ENCODE data around the gene CDC34.

The CDC34 gene

GRCh38 chr19:513368-514165 lies 18.0 kb upstream of the CDC34 start:
- Histone ChIP-seq H3K9ac (ENCODE audit: low read length) (no peak overlapping the region), H3K4me3 (ENCODE audit: low read depth in 1 of 2, low read length in 2 of 2) (no peak overlapping the region), H3K9me3 (ENCODE audit: low read length) (no peaks in the 10 kb centered on the region), H3K4me1 (ENCODE audit: insufficient read depth, low read length) (peaks cover 17% of the 10 kb centered on the region), H3K27me3 (ENCODE audit: control insufficient read depth in 1 of 2, insufficient read depth in 2 of 2, low read length in 2 of 2) (no peaks in the 10 kb centered on the region), H3K36me3 (ENCODE audit: insufficient read depth, low read length) (peaks cover 6% of the 10 kb centered on the region), H3K27ac (ENCODE audit: low read depth, low read length) (no peak overlapping the region)

GRCh38 chr19:514166-514663 lies 17.3 kb upstream of the CDC34 start:
- H3K4me1 ChIP-seq (ENCODE audit: insufficient read depth, low read length) = peaks cover 13% of the 10 kb centered on the region
- H3K9ac ChIP-seq (ENCODE audit: low read length) = no peak overlapping the region
- H3K9me3 ChIP-seq (ENCODE audit: low read length) = no peaks in the 10 kb centered on the region
- peaks cover 6% of the 10 kb centered on the region for H3K36me3 ChIP-seq (ENCODE audit: insufficient read depth, low read length)
- H3K27ac ChIP-seq (ENCODE audit: low read depth, low read length) = no peak overlapping the region
- no peak overlapping the region for H3K4me3 ChIP-seq (ENCODE audit: low read depth in 1 of 2, low read length in 2 of 2)
- no peaks in the 10 kb centered on the region for H3K27me3 ChIP-seq (ENCODE audit: control insufficient read depth in 1 of 2, insufficient read depth in 2 of 2, low read length in 2 of 2)

GRCh38 chr19:517721-518597 lies 13.6 kb upstream of the CDC34 start:
- H3K36me3 ChIP-seq (ENCODE audit: insufficient read depth, low read length) = peaks cover 6% of the 10 kb centered on the region

GRCh38 chr19:518598-519231 lies 12.8 kb upstream of the CDC34 start:
- Histone ChIP-seq H3K4me3 (ENCODE audit: low read depth in 1 of 2, low read length in 2 of 2) (no peak overlapping the region), H3K27me3 (ENCODE audit: control insufficient read depth in 1 of 2, insufficient read depth in 2 of 2, low read length in 2 of 2) (no peaks in the 10 kb centered on the region), H3K9ac (ENCODE audit: low read length) (no peak overlapping the region), H3K36me3 (ENCODE audit: insufficient read depth, low read length) (peaks cover 3% of the 10 kb centered on the region), H3K4me1 (ENCODE audit: insufficient read depth, low read length) (no peaks in the 10 kb centered on the region), H3K9me3 (ENCODE audit: low read length) (no peaks in the 10 kb centered on the region), H3K27ac (ENCODE audit: low read depth, low read length) (no peak overlapping the region)

More at GRCh38 chr19:517721-518597, 13.6 kb upstream of the CDC34 start:
- no peaks in the 10 kb centered on the region for H3K4me1 ChIP-seq (ENCODE audit: insufficient read depth, low read length)
- no peak overlapping the region for H3K9ac ChIP-seq (ENCODE audit: low read length)
- H3K27ac ChIP-seq (ENCODE audit: low read depth, low read length) = no peak overlapping the region
- H3K4me3 ChIP-seq (ENCODE audit: low read depth in 1 of 2, low read length in 2 of 2) = no peak overlapping the region
- H3K27me3 ChIP-seq (ENCODE audit: control insufficient read depth in 1 of 2, insufficient read depth in 2 of 2, low read length in 2 of 2) = no peaks in the 10 kb centered on the region
- H3K9me3 ChIP-seq (ENCODE audit: low read length) = no peaks in the 10 kb centered on the region

- Histone ChIP-seq H3K9ac (ENCODE audit: low read length) (no peak overlapping the region), H3K4me1 (ENCODE audit: insufficient read depth, low read length) (no peaks in the 10 kb centered on the region), H3K27me3 (ENCODE audit: control insufficient read depth in 1 of 2, insufficient read depth in 2 of 2, low read length in 2 of 2) (no peaks in the 10 kb centered on the region), H3K36me3 (ENCODE audit: insufficient read depth, low read length) (no peaks in the 10 kb centered on the region), H3K9me3 (ENCODE audit: low read length) (no peaks in the 10 kb centered on the region), H3K4me3 (ENCODE audit: low read depth in 1 of 2, low read length in 2 of 2) (no peak overlapping the region), H3K27ac (ENCODE audit: low read depth, low read length) (no peak overlapping the region)
These were observed 12.1 kb upstream of the CDC34 start for GRCh38 chr19:519449-519865.

GRCh38 chr19:522726-523125 lies 8.8 kb upstream of the CDC34 start:
- no peaks in the 10 kb centered on the region for H3K36me3 ChIP-seq (ENCODE audit: insufficient read depth, low read length)
- no peak overlapping the region for H3K9ac ChIP-seq (ENCODE audit: low read length)
- no peaks in the 10 kb centered on the region for H3K9me3 ChIP-seq (ENCODE audit: low read length)
- H3K27ac ChIP-seq (ENCODE audit: low read depth, low read length) = no peak overlapping the region
- H3K4me1 ChIP-seq (ENCODE audit: insufficient read depth, low read length) = no peaks in the 10 kb centered on the region
- H3K4me3 ChIP-seq (ENCODE audit: low read depth in 1 of 2, low read length in 2 of 2) = no peak overlapping the region
- H3K27me3 ChIP-seq (ENCODE audit: control insufficient read depth in 1 of 2, insufficient read depth in 2 of 2, low read length in 2 of 2) = peaks cover 0 to 8% of the 10 kb centered on the region in 2 donors

- no peaks in the 10 kb centered on the region for H3K36me3 ChIP-seq (ENCODE audit: insufficient read depth, low read length)
- H3K27ac ChIP-seq (ENCODE audit: low read depth, low read length) = no peak overlapping the region
- no peak overlapping the region for H3K4me3 ChIP-seq (ENCODE audit: low read depth in 1 of 2, low read length in 2 of 2)
- H3K9ac ChIP-seq (ENCODE audit: low read length) = no peak overlapping the region
- no peaks in the 10 kb centered on the region for H3K4me1 ChIP-seq (ENCODE audit: insufficient read depth, low read length)
- no peaks in the 10 kb centered on the region for H3K9me3 ChIP-seq (ENCODE audit: low read length)
- H3K27me3 ChIP-seq (ENCODE audit: control insufficient read depth in 1 of 2, insufficient read depth in 2 of 2, low read length in 2 of 2) = peaks cover 0 to 8% of the 10 kb centered on the region in 2 donors
These were observed 7.4 kb upstream of the CDC34 start for GRCh38 chr19:524062-524674.

GRCh38 chr19:525029-525428 lies 6.5 kb upstream of the CDC34 start:
- Histone ChIP-seq H3K27ac (ENCODE audit: low read depth, low read length) (no peak overlapping the region), H3K9me3 (ENCODE audit: low read length) (no peaks in the 10 kb centered on the region), H3K4me3 (ENCODE audit: low read depth in 1 of 2, low read length in 2 of 2) (no peak overlapping the region), H3K4me1 (ENCODE audit: insufficient read depth, low read length) (no peaks in the 10 kb centered on the region), H3K27me3 (ENCODE audit: control insufficient read depth in 1 of 2, insufficient read depth in 2 of 2, low read length in 2 of 2) (peaks cover 0 to 8% of the 10 kb centered on the region in 2 donors), H3K9ac (ENCODE audit: low read length) (no peak overlapping the region), H3K36me3 (ENCODE audit: insufficient read depth, low read length) (no peaks in the 10 kb centered on the region)

GRCh38 chr19:525857-526419 lies 5.6 kb upstream of the CDC34 start:
- H3K4me3 ChIP-seq (ENCODE audit: low read depth in 1 of 2, low read length in 2 of 2) = no peak overlapping the region
- no peaks in the 10 kb centered on the region for H3K36me3 ChIP-seq (ENCODE audit: insufficient read depth, low read length)
- no peak overlapping the region for H3K27ac ChIP-seq (ENCODE audit: low read depth, low read length)
- H3K4me1 ChIP-seq (ENCODE audit: insufficient read depth, low read length) = no peaks in the 10 kb centered on the region
- H3K9me3 ChIP-seq (ENCODE audit: low read length) = no peaks in the 10 kb centered on the region
- H3K9ac ChIP-seq (ENCODE audit: low read length) = no peak overlapping the region
- H3K27me3 ChIP-seq (ENCODE audit: control insufficient read depth in 1 of 2, insufficient read depth in 2 of 2, low read length in 2 of 2) = peaks cover 0 to 8% of the 10 kb centered on the region in 2 donors

GRCh38 chr19:530134-531008 lies 1.2 kb upstream of the CDC34 start:
- Histone ChIP-seq H3K9ac (ENCODE audit: low read length) (no peak overlapping the region), H3K36me3 (ENCODE audit: insufficient read depth, low read length) (peaks cover 3% of the 10 kb centered on the region), H3K9me3 (ENCODE audit: low read length) (no peaks in the 10 kb centered on the region), H3K4me1 (ENCODE audit: insufficient read depth, low read length) (peaks cover 23% of the 10 kb centered on the region), H3K4me3 (ENCODE audit: low read depth in 1 of 2, low read length in 2 of 2) (peak overlapping the region; percentile 52 to 87), H3K27ac (ENCODE audit: low read depth, low read length) (peak overlapping the region; percentile 87), H3K27me3 (ENCODE audit: control insufficient read depth in 1 of 2, insufficient read depth in 2 of 2, low read length in 2 of 2) (peaks cover 0 to 8% of the 10 kb centered on the region in 2 donors)
